ENCODE data around the gene PELO.
"Not testable (repeated sequence)": the region's sequence is repeated elsewhere in the genome, so short reads cannot be mapped to it uniquely, and the experiment has no call there.

PELO gene

GRCh38 chr5:52802272-52802973 is 14.7 kb downstream of the PELO start:
- no peak for DNase-seq

- no peak for DNase-seq
Measured at GRCh38 chr5:52802974-52803336, 15.2 kb downstream of the PELO start.

GRCh38 chr5:52804387-52804791 is 16.7 kb downstream of the PELO start:
- no peak for DNase-seq

- no peak for DNase-seq
Measured at GRCh38 chr5:52804981-52805380, 17.3 kb downstream of the PELO start.

GRCh38 chr5:52805615-52806014 is 17.9 kb downstream of the PELO start:
- no peak for DNase-seq

GRCh38 chr5:52807037-52807436 is 19.3 kb downstream of the PELO start:
- no peak for DNase-seq

- no peak for DNase-seq
Measured at GRCh38 chr5:52807723-52808122, 20.0 kb downstream of the PELO start.

- no peak for DNase-seq
Measured at GRCh38 chr5:52808316-52808901, 20.7 kb downstream of the PELO start.

- no peak for DNase-seq
Measured at GRCh38 chr5:52809884-52810283, 22.2 kb downstream of the PELO start.

- no peak for DNase-seq
Measured at GRCh38 chr5:52810426-52810825, 22.7 kb downstream of the PELO start.

- DNase-seq: no peak
Measured at GRCh38 chr5:52811067-52811749, 23.5 kb downstream of the PELO start.

GRCh38 chr5:52814352-52815148 is 26.8 kb downstream of the PELO start:
- DNase-seq: no peak

GRCh38 chr5:52817818-52818217 is 30.1 kb downstream of the PELO start:
- no peak for DNase-seq

- DNase-seq: no peak
Measured at GRCh38 chr5:52818360-52818759, 30.6 kb downstream of the PELO start.

GRCh38 chr5:52818807-52819206 is 31.1 kb downstream of the PELO start:
- DNase-seq: not testable (repeated sequence)

- no peak for DNase-seq
Measured at GRCh38 chr5:52821901-52822300, 34.2 kb downstream of the PELO start.

- peak; percentile 36 for DNase-seq
Measured at GRCh38 chr5:52822437-52822836, 34.7 kb downstream of the PELO start.

GRCh38 chr5:52824827-52825226 is 37.1 kb downstream of the PELO start:
- no peak for DNase-seq

- DNase-seq: no peak
Measured at GRCh38 chr5:52825826-52826225, 38.1 kb downstream of the PELO start.

- no peak for DNase-seq
Measured at GRCh38 chr5:52827815-52828214, 40.1 kb downstream of the PELO start.

- DNase-seq: no peak
Measured at GRCh38 chr5:52829664-52830063, 41.9 kb downstream of the PELO start.

GRCh38 chr5:52830650-52831049 is 42.9 kb downstream of the PELO start:
- no peak for DNase-seq

GRCh38 chr5:52831786-52832511 is 44.2 kb downstream of the PELO start:
- DNase-seq: no peak
